ENCODE results near the gene IFTAP. TPM values are rescaled to one million over a fixed set of nuclear protein-coding genes. Genes with fewer than 3 reads are reported as not detected.

IFTAP gene
- total and polyA plus RNA-seq, 9 donors, result 16.4 to 42.0 (median 25.5) TPM

DNA sequence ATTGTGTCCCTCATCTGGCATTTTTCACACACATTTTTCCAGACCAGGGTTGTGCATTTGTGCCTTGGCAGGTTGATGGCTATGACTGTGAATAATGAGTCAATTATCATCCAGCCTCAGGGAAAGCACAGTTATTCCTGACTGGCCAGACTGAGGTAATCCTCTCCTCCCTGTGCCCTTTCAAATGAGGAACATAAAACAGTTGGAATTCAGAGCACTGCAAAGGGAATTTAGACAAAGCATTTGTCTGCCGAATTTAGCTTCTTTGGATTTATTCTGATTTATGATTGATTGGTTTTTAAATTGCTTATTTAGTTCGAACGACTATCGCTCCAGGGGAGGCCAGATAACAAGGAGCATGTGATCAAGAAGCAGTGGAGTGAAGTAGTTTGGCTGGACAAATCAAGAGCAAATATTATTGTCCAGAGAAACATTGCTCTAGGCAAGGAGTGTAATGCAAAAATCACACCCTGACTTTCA, 34.5 kb downstream of the IFTAP start:
- 57 to 79% (median 78%) methylated on average over 4 of the region's 4 CpGs for WGBS, 3 donors
- intact Hi-C loops (cut with DNase I), result loop anchor here in 2 of 4 donors (5.0 to 10.0 kb wide), 2 partner anchors 64 to 852 kb away; partner anchors contain the start of gene RAG1 (in 1 of the 2)

DNA sequence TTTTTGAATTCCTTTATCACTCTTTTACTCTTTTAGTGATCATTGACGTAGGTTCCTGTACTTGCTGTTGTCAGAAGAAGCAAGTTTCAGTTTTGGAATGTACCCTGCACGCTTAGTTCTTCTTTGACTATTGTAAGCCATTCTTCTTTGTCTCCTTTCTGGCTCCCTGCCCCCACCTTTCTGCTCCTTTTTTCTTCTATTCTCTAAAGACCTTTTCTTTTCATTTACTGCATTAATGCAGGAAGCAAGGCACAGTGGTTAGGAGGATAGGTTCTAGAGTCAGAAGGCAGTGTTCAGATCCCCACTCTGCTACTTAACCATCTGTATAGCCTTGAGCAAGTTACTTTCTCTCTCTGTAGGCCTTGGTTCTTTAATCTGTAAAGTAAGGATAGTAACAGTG, 37.5 kb downstream of the IFTAP start:
- Histone ChIP-seq H3K4me1 (ENCODE audit: insufficient read depth) (no peaks in the 10 kb centered on the region), H3K36me3 (no peaks in the 10 kb centered on the region), H3K4me3 (no peak overlapping the region), H3K9me3 (no peaks in the 10 kb centered on the region), H3K27me3 (no peaks in the 10 kb centered on the region), H3K27ac (no peak overlapping the region)
- intact Hi-C loops (cut with DNase I), result no loop called here
- TF ChIP-seq POLR2A (IDR thresholded peaks at IDR 0.05) (no peak), EP300 (IDR thresholded peaks at IDR 0.05) (no peak)
- TF ChIP-seq, protein P1, sequence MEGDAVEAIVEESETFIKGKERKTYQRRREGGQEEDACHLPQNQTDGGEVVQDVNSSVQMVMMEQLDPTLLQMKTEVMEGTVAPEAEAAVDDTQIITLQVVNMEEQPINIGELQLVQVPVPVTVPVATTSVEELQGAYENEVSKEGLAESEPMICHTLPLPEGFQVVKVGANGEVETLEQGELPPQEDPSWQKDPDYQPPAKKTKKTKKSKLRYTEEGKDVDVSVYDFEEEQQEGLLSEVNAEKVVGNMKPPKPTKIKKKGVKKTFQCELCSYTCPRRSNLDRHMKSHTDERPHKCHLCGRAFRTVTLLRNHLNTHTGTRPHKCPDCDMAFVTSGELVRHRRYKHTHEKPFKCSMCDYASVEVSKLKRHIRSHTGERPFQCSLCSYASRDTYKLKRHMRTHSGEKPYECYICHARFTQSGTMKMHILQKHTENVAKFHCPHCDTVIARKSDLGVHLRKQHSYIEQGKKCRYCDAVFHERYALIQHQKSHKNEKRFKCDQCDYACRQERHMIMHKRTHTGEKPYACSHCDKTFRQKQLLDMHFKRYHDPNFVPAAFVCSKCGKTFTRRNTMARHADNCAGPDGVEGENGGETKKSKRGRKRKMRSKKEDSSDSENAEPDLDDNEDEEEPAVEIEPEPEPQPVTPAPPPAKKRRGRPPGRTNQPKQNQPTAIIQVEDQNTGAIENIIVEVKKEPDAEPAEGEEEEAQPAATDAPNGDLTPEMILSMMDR (IDR thresholded peaks at IDR 0.05), result no peak
- DNase-seq, result no peak
- WGBS, 3 donors, result 94 to 97% (median 96%) methylated on average over 2 of the region's 2 CpGs

More for the DNA sequence above, 34.5 kb downstream of the IFTAP start:
- Histone ChIP-seq H3K9me3 (no peaks in the 10 kb centered on the region), H3K27ac (no peak overlapping the region), H3K27me3 (no peaks in the 10 kb centered on the region), H3K4me3 (no peak overlapping the region), H3K4me1 (ENCODE audit: insufficient read depth) (no peaks in the 10 kb centered on the region), H3K36me3 (no peaks in the 10 kb centered on the region)
- TF ChIP-seq POLR2A (IDR thresholded peaks at IDR 0.05) (no peak), EP300 (IDR thresholded peaks at IDR 0.05) (no peak)
- TF ChIP-seq, protein P1 (IDR thresholded peaks at IDR 0.05), result no peak
- DNase-seq, result no peak

DNA sequence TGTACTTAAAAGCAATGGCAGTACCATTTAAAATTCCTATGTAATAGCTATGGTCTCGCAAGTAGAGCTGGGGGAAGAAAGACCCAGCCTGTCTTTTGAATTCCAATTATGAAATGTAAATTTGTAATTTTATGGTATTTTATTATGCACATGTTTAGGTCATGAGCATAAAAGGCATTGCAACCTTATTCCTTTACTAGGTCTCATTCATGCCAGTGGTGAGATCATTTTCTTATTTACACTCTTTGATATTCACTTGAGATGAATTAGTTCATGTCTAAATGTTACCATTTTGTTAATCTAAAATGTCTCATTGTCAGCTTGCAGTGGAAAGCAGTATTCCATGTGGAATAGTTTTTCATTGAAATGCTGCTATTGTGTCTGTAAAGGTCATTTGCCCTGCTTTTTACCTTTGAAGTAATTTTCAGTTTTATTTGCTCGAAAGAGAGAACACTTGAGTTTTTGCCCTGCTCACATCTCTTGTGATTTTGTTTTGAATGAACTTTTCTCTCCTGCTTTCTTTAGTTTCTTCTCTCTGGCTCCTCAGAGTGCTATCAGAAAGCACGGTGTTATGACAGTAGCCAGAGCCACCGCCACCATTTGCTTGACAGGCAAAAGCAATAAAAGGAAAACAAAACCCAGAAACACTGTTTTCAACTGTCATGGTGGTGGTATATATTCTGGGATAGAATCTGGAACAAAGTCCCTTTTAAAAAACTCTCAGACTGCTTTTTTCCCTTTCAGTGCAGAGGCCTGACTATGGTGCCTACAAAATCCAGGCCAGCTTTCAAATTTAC, 41.0 kb downstream of the IFTAP start:
- no peaks in the 10 kb centered on the region for H3K4me1 ChIP-seq (ENCODE audit: insufficient read depth)
- TF ChIP-seq POLR2A (IDR thresholded peaks at IDR 0.05) (no peak), EP300 (IDR thresholded peaks at IDR 0.05) (no peak)
- TF ChIP-seq, protein P1 (IDR thresholded peaks at IDR 0.05), result no peak
- H3K36me3 ChIP-seq, result no peaks in the 10 kb centered on the region
- no peak overlapping the region for H3K4me3 ChIP-seq
- no peak for DNase-seq
- no peaks in the 10 kb centered on the region for H3K27me3 ChIP-seq
- intact Hi-C loops (cut with DNase I), result no loop called here
- 86 to 93% (median 88%) methylated on average over 4 of the region's 4 CpGs for WGBS, 3 donors
- H3K9me3 ChIP-seq, result no peaks in the 10 kb centered on the region
- H3K27ac ChIP-seq, result no peak overlapping the region

DNA sequence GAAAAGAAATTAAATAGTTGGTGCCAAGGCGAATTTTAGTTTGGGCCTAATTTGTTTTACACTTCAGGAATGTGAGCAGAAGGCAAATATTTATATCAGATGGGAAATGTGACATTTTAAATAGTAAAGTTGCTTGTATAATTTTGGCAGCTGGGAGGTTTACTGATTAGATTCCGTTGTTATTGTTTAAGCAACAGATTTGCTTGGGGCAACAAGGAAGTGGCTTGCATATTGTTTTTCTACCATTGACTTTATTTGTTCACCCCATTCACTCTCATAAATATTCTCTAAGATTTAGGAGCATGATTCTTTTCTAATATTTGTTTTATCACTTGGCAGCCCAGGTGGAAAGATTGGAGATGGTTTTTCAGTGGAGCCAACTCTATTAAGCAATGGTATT, 44.3 kb downstream of the IFTAP start:
- H3K27me3 ChIP-seq, result no peaks in the 10 kb centered on the region
- intact Hi-C loops (cut with DNase I), result no loop called here
- WGBS, 3 donors, result 36 to 58% (median 47%) methylated on average over 2 of the region's 2 CpGs
- no peak for DNase-seq
- no peaks in the 10 kb centered on the region for H3K4me1 ChIP-seq (ENCODE audit: insufficient read depth)
- H3K36me3 ChIP-seq, result no peaks in the 10 kb centered on the region
- TF ChIP-seq EP300 (IDR thresholded peaks at IDR 0.05) (no peak), POLR2A (IDR thresholded peaks at IDR 0.05) (no peak)
- TF ChIP-seq, protein P1 (IDR thresholded peaks at IDR 0.05), result no peak
- H3K9me3 ChIP-seq, result no peaks in the 10 kb centered on the region
- no peak overlapping the region for H3K4me3 ChIP-seq
- H3K27ac ChIP-seq, result no peak overlapping the region

Data from ovary (tissue), 9 donors.